ENCODE results near the gene CEACAM5.

Gene CEACAM5

GRCh38 chr19:41711376-41712261 lies 3.2 kb downstream of the CEACAM5 start:
- Histone ChIP-seq H3F3A (ENCODE audit: insufficient read depth, low read length) (no peaks in the 10 kb centered on the region), H2AFZ (ENCODE audit: low read length) (no peak overlapping the region), H3K4me3 (ENCODE audit: low read depth, low read length, poor library complexity, severe bottlenecking) (no peak overlapping the region), H3K27me3 (ENCODE audit: insufficient read depth, low read length) (no peaks in the 10 kb centered on the region), H3K36me3 (ENCODE audit: insufficient read depth, low read length) (no peaks in the 10 kb centered on the region), H3K9me3 (ENCODE audit: low read length) (no peaks in the 10 kb centered on the region), H3K4me2 (ENCODE audit: low read length) (no peak overlapping the region), H3K79me2 (ENCODE audit: insufficient read depth, low read length) (no peaks in the 10 kb centered on the region), H3K4me1 (ENCODE audit: insufficient read depth, low read length, severe bottlenecking) (no peaks in the 10 kb centered on the region), H4K20me1 (ENCODE audit: insufficient read depth, low read length) (no peaks in the 10 kb centered on the region), H3K9me2 (ENCODE audit: low read depth, low read length) (no peaks in the 10 kb centered on the region), H3K9ac (ENCODE audit: low read length) (no peak overlapping the region), H3K27ac (ENCODE audit: low read depth, low read length, poor library complexity, severe bottlenecking) (no peak overlapping the region)
- TF ChIP-seq EZH2 (IDR thresholded peaks at IDR 0.05; ENCODE audit: borderline replicate concordance, low read length) (no peak), CTCF (IDR thresholded peaks at IDR 0.05; ENCODE audit: low read length) (no peak)

- H3K4me3 ChIP-seq (ENCODE audit: low read depth, low read length, poor library complexity, severe bottlenecking) = no peak overlapping the region
Measured at GRCh38 chr19:41714598-41714997, 6.2 kb downstream of the CEACAM5 start.

GRCh38 chr19:41718761-41719160 lies 10.3 kb downstream of the CEACAM5 start:
- Histone ChIP-seq H3K27me3 (ENCODE audit: insufficient read depth, low read length) (no peaks in the 10 kb centered on the region; the same call in 1 of the 2 replicates), H3K4me2 (ENCODE audit: low read length) (no peak overlapping the region), H3K79me2 (ENCODE audit: insufficient read depth, low read length) (no peaks in the 10 kb centered on the region), H3F3A (ENCODE audit: insufficient read depth, low read length) (no peaks in the 10 kb centered on the region), H3K4me1 (ENCODE audit: insufficient read depth, low read length, severe bottlenecking) (no peaks in the 10 kb centered on the region), H3K27ac (ENCODE audit: low read depth, low read length, poor library complexity, severe bottlenecking) (no peak overlapping the region), H3K9ac (ENCODE audit: low read length) (no peak overlapping the region), H3K4me3 (ENCODE audit: low read depth, low read length, poor library complexity, severe bottlenecking) (no peak overlapping the region), H3K9me2 (ENCODE audit: low read depth, low read length) (no peaks in the 10 kb centered on the region), H3K9me3 (ENCODE audit: low read length) (no peaks in the 10 kb centered on the region), H4K20me1 (ENCODE audit: insufficient read depth, low read length) (no peaks in the 10 kb centered on the region), H2AFZ (ENCODE audit: low read length) (no peak overlapping the region), H3K36me3 (ENCODE audit: insufficient read depth, low read length) (no peaks in the 10 kb centered on the region)
- TF ChIP-seq EZH2 (IDR thresholded peaks at IDR 0.05; ENCODE audit: borderline replicate concordance, low read length) = no peak
- no peak for TF ChIP-seq CTCF (IDR thresholded peaks at IDR 0.05; ENCODE audit: low read length)

More at GRCh38 chr19:41714598-41714997, 6.2 kb downstream of the CEACAM5 start:
- no peaks in the 10 kb centered on the region for H3K79me2 ChIP-seq (ENCODE audit: insufficient read depth, low read length)
- no peak overlapping the region for H2AFZ ChIP-seq (ENCODE audit: low read length)
- H4K20me1 ChIP-seq (ENCODE audit: insufficient read depth, low read length) = no peaks in the 10 kb centered on the region
- H3K4me2 ChIP-seq (ENCODE audit: low read length) = no peak overlapping the region
- H3K27ac ChIP-seq (ENCODE audit: low read depth, low read length, poor library complexity, severe bottlenecking) = no peak overlapping the region
- no peak for TF ChIP-seq EZH2 (IDR thresholded peaks at IDR 0.05; ENCODE audit: borderline replicate concordance, low read length)
- TF ChIP-seq CTCF (IDR thresholded peaks at IDR 0.05; ENCODE audit: low read length) = no peak
- H3K36me3 ChIP-seq (ENCODE audit: insufficient read depth, low read length) = no peaks in the 10 kb centered on the region
- no peaks in the 10 kb centered on the region for H3K9me2 ChIP-seq (ENCODE audit: low read depth, low read length)
- no peaks in the 10 kb centered on the region for H3F3A ChIP-seq (ENCODE audit: insufficient read depth, low read length)
- no peak overlapping the region for H3K9ac ChIP-seq (ENCODE audit: low read length)
- no peaks in the 10 kb centered on the region for H3K4me1 ChIP-seq (ENCODE audit: insufficient read depth, low read length, severe bottlenecking)
- H3K27me3 ChIP-seq (ENCODE audit: insufficient read depth, low read length) = no peaks in the 10 kb centered on the region
- no peaks in the 10 kb centered on the region for H3K9me3 ChIP-seq (ENCODE audit: low read length)
